H1 (cell line): Measurements from ENCODE around the gene RFX3.

Experiments used
- BRCA1 ChIP-seq: IDR thresholded peaks from 2 replicates; pipeline ENCODE4 v1.6.1; 2012; ENCODE audit warnings: low read depth, low read length, improper control_type of control experiment
- CHD1 ChIP-seq: IDR thresholded peaks from 2 replicates; pipeline ENCODE4 v1.6.1; 2012; ENCODE audit warnings: low read depth, low read length, improper control_type of control experiment
- CTCF ChIP-seq, 3 experiments: IDR thresholded peaks; 1 replicate in 2 of 3; 2 replicates in 1 of 3; pipeline versions ENCODE4 v1.5.1 to v1.6.1; 2011; ENCODE audit warnings: low read length in 3 of 3, mild to moderate bottlenecking in 3 of 3, inconsistent platforms in 2 of 3, low read depth in 1 of 3, moderate library complexity in 1 of 3; ENCODE audit not compliant: insufficient read depth in 1 of 3; ENCODE audit errors: control extremely low read depth in 1 of 3
- EZH2 ChIP-seq: fragments of 200-600 bp; sonication (generic); IDR thresholded peaks from 2 replicates; pipeline ENCODE4 v1.7.1; 2012; ENCODE audit warnings: low read depth, mild to moderate bottlenecking, moderate library complexity, low read length, inconsistent platforms; ENCODE audit not compliant: severe bottlenecking
- MAFK ChIP-seq: IDR thresholded peaks from 2 replicates; pipeline ENCODE4 v1.6.1; 2012; ENCODE audit warnings: low read depth, mild to moderate bottlenecking, improper control_type of control experiment, low read length
- POLR2A ChIP-seq, 2 experiments: IDR thresholded peaks; 1 replicate in 1 of 2; 2 replicates in 1 of 2; pipeline ENCODE4 v1.6.1; 2011; ENCODE audit warnings: low read depth in 2 of 2, low read length in 2 of 2, mild to moderate bottlenecking in 2 of 2; ENCODE audit errors: control extremely low read depth in 1 of 2
- POLR2AphosphoS5 ChIP-seq: IDR thresholded peaks from 2 replicates; pipeline ENCODE4 v1.6.1; 2011; ENCODE audit warnings: low read depth, low read length
- SAP30 ChIP-seq: fragments of 300-600 bp; sonication (generic); IDR thresholded peaks from 2 replicates; pipeline ENCODE4 v1.7.1; 2012; ENCODE audit warnings: low read length, moderate library complexity, mild to moderate bottlenecking, inconsistent platforms; ENCODE audit not compliant: insufficient read depth, insufficient replicate concordance
- SIN3A ChIP-seq, 2 experiments: IDR thresholded peaks in 1 of 2; conservative IDR thresholded peaks in 1 of 2; 2 replicates each; pipeline ENCODE4 v1.6.1; 2011 to 2012; ENCODE audit warnings: low read length in 2 of 2, improper control_type of control experiment in 1 of 2, low read depth in 1 of 2, mild to moderate bottlenecking in 1 of 2
- TAF1 ChIP-seq: IDR thresholded peaks from 2 replicates; pipeline ENCODE4 v1.6.1; 2011; ENCODE audit warnings: mild to moderate bottlenecking, low read depth, low read length
- TEAD4 ChIP-seq: IDR thresholded peaks from 2 replicates; pipeline ENCODE4 v1.6.1; 2012; ENCODE audit warnings: low read depth, low read length, inconsistent platforms, mixed read lengths
- USF2 ChIP-seq: IDR thresholded peaks from 2 replicates; pipeline ENCODE4 v1.6.1; 2011; ENCODE audit warnings: low read length, improper control_type of control experiment

GRCh38 chr9:3215658-3216057, 310.1 kb downstream of the RFX3 start:
- TF ChIP-seq CHD1 = no peak
- no peak for TF ChIP-seq SAP30
- TF ChIP-seq USF2 = no peak
- TF ChIP-seq POLR2AphosphoS5 = no peak
- TF ChIP-seq TEAD4 = no peak
- no peak for TF ChIP-seq SIN3A (conservative IDR thresholded peaks at IDR 0.05 in 1 of 2, IDR thresholded peaks at IDR 0.05 in 1 of 2; ENCODE audit: low read depth in 1 of 2, low read length in 2 of 2)
- no peak for TF ChIP-seq POLR2A (IDR thresholded peaks at IDR 0.05; ENCODE audit: control extremely low read depth in 1 of 2, low read depth in 2 of 2, low read length in 2 of 2)
- TF ChIP-seq EZH2 = no peak
- no peak for TF ChIP-seq MAFK
- TF ChIP-seq BRCA1 = no peak
- no peak for TF ChIP-seq TAF1
- TF ChIP-seq CTCF (IDR thresholded peaks at IDR 0.05; ENCODE audit: control extremely low read depth in 1 of 3, insufficient read depth in 1 of 3, low read depth in 1 of 3, low read length in 3 of 3) = no peak
